Measurements from ENCODE around the gene RAB11FIP5. TPM values are rescaled to one million over a fixed set of nuclear protein-coding genes. Genes with fewer than 3 reads are reported as not detected.

RAB11FIP5 gene
- total RNA-seq, 1 donor from 2014 or later = 13.5 TPM

DNA sequence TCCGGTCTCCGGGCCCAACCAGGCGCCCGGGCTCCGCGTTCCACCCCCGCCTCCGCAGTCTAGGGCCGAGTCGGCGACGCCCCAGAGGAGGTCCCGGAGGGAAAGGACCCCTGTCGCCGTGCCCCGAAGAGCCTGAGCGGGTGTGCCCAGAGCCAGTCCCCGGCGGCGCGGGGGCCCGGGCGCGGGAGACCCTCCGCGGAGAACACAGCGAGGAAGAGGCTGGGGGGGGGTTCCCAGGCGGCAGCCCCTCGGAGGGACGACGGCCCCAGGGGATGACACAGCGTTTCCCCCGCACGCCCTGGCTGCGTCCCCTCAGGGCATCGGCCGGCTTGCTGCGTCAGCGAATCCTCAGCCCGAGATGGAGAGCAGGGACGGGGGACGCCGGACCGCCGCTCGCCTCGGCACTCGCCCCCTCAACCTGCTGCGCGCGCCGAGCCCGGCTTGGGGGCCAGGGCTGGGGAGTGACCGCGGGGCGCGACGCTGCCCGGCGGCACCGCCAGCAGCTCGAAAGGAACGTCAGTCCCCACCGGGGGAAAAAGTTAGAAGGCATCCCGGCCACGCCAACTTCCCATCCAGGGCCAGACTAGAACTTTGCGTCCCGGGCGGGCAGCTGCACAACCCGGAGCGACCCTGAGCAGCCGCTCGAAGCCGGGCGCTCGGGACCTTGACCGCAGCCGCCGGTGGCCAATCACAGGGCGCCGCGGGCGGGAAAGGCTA is 41.9 kb downstream of the RAB11FIP5 start:
- TF ChIP-seq, protein P1, sequence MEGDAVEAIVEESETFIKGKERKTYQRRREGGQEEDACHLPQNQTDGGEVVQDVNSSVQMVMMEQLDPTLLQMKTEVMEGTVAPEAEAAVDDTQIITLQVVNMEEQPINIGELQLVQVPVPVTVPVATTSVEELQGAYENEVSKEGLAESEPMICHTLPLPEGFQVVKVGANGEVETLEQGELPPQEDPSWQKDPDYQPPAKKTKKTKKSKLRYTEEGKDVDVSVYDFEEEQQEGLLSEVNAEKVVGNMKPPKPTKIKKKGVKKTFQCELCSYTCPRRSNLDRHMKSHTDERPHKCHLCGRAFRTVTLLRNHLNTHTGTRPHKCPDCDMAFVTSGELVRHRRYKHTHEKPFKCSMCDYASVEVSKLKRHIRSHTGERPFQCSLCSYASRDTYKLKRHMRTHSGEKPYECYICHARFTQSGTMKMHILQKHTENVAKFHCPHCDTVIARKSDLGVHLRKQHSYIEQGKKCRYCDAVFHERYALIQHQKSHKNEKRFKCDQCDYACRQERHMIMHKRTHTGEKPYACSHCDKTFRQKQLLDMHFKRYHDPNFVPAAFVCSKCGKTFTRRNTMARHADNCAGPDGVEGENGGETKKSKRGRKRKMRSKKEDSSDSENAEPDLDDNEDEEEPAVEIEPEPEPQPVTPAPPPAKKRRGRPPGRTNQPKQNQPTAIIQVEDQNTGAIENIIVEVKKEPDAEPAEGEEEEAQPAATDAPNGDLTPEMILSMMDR (IDR thresholded peaks at IDR 0.05; ENCODE audit: partially characterized antibody, unreplicated experiment) = no peak
- H3K36me3 Mint-ChIP-seq (ENCODE audit: unreplicated experiment) = no peaks in the 10 kb centered on the region

DNA sequence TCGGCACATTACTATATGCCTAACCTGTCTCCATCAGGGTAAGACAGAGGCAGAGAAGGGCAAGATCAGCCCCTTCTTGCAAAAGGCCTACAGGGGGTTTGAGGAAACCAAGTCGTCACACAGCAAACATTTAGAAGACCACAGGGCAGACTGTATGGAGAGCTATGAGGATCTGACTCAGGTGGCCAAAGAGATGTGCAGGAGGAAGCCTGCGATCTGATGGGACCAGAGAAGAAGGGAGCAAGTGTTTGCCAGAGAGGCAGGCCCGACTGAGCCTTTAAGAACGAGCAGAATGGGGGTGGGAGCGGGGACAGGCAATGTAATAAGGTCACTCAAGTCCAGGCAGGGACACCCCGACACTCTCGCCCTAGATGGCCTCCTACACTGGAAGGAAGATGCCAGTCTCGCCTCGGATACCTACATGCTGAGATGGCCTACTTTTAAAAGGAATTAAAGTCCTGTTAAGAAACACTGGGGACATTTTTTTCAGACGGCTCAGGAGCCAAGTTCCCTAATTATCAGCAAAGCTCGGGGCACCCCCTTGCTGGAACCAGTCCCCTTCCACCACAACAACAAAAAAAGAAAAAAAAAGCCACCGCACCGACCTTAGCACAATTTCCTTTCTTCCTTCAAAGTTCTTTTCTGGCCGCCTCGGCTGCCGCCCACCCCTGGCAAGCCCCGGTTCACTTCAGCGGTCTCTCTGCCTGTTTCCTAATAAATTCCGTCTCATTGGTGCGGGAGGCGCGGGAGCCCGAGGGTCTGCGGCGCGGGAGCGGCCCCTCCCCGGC is 42.7 kb downstream of the RAB11FIP5 start:
- peak overlapping the region; percentile 95 for H3K4me3 Mint-ChIP-seq (ENCODE audit: unreplicated experiment)

More for the DNA sequence above, 41.9 kb downstream of the RAB11FIP5 start:
- Mint-ChIP-seq H3K27ac (ENCODE audit: unreplicated experiment) (no peak overlapping the region), H3K4me1 (ENCODE audit: low read depth, unreplicated experiment) (peaks cover 22% of the 10 kb centered on the region), H3K9me3 (ENCODE audit: unreplicated experiment) (peaks cover 15% of the 10 kb centered on the region), H3K4me3 (ENCODE audit: unreplicated experiment) (peak overlapping the region; percentile 95), H3K27me3 (ENCODE audit: unreplicated experiment) (peaks cover 13% of the 10 kb centered on the region)
- peak; percentile 73 for DNase-seq

DNA sequence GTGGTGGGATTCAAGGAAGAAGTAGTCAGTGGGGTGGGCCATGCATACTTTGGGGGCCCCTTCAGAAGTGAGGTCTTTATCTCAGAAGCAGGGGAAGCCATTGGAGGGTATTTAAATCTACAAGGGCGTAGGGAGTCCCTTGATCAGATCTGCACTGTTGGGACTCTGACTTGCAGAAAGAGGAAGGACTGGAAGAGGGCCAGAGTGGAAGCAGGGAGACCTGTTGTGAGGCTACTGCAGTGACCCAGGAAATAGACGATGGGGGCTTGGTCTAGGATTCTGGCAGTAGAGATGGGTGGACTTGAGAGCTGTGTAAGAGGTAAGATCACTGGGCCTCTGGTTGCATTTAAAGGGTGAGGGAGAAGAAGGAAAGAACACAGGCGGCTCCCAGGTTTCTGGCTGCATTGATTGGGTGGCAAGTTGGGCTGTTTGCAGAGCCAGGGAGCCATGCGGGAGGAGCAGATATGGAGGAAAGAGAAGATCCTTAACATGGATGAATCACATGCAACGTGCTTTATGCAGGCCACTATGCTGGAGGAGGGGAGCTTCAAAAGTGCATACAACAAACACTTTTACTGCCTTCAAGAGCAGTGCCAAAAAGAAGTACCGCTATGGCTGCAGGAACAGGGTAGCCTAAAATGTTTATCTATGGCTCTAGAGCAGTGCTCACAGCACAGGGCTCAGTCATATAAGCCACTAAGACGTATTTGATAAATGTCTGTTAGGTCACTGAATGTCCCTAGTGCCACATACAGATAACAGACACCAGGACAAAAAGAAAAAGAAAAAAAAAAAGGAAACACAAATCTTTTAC is 43.5 kb downstream of the RAB11FIP5 start:
- no peak overlapping the region for H3K27ac Mint-ChIP-seq (ENCODE audit: unreplicated experiment)
- H3K36me3 Mint-ChIP-seq (ENCODE audit: unreplicated experiment) = no peaks in the 10 kb centered on the region
- peaks cover 15% of the 10 kb centered on the region for H3K9me3 Mint-ChIP-seq (ENCODE audit: unreplicated experiment)
- H3K4me1 Mint-ChIP-seq (ENCODE audit: low read depth, unreplicated experiment) = peaks cover 21% of the 10 kb centered on the region
- DNase-seq = no peak
- peaks cover 12% of the 10 kb centered on the region for H3K27me3 Mint-ChIP-seq (ENCODE audit: unreplicated experiment)
- peak overlapping the region; percentile 95 for H3K4me3 Mint-ChIP-seq (ENCODE audit: unreplicated experiment)
- TF ChIP-seq, protein P1 (IDR thresholded peaks at IDR 0.05; ENCODE audit: partially characterized antibody, unreplicated experiment) = no peak

More for the DNA sequence above, 42.7 kb downstream of the RAB11FIP5 start:
- Mint-ChIP-seq H3K9me3 (ENCODE audit: unreplicated experiment) (peaks cover 15% of the 10 kb centered on the region), H3K4me1 (ENCODE audit: low read depth, unreplicated experiment) (peaks cover 22% of the 10 kb centered on the region), H3K27me3 (ENCODE audit: unreplicated experiment) (peaks cover 12% of the 10 kb centered on the region), H3K36me3 (ENCODE audit: unreplicated experiment) (no peaks in the 10 kb centered on the region), H3K27ac (ENCODE audit: unreplicated experiment) (no peak overlapping the region)
- TF ChIP-seq, protein P1 (IDR thresholded peaks at IDR 0.05; ENCODE audit: partially characterized antibody, unreplicated experiment) = no peak
- no peak for DNase-seq

DNA sequence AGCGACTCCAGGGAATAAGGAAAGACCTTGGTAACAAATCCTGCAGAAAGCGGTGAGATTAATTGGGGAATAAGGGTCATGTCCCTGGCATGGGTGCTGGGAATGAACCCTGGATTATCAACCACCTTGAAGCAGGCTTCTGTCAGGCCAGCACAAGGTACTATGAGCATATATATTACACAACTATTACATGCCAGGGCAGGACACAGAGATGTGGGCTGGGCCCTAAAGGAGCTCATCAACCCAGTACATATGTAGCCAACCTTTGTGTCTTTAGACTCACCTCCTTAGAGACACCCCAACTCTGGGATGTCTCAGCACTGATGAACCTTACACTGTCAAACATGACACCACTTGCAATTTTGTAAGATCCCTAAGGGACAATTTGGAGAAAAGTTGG is 44.6 kb downstream of the RAB11FIP5 start:
- Mint-ChIP-seq H3K9me3 (ENCODE audit: unreplicated experiment) (peaks cover 15% of the 10 kb centered on the region), H3K36me3 (ENCODE audit: unreplicated experiment) (no peaks in the 10 kb centered on the region), H3K27me3 (ENCODE audit: unreplicated experiment) (peaks cover 12% of the 10 kb centered on the region), H3K4me3 (ENCODE audit: unreplicated experiment) (no peak overlapping the region), H3K27ac (ENCODE audit: unreplicated experiment) (no peak overlapping the region), H3K4me1 (ENCODE audit: low read depth, unreplicated experiment) (peaks cover 27% of the 10 kb centered on the region)
- TF ChIP-seq, protein P1 (IDR thresholded peaks at IDR 0.05; ENCODE audit: partially characterized antibody, unreplicated experiment) = no peak
- DNase-seq = no peak
